Inferior parietal cortex (tissue), 1 donor: Measurements from ENCODE around the gene CCKAR.

ENCODE experiments used
- DNase-seq: peaks from one replicate; pipeline ENCODE4 v3.0.0-alpha.2; 2016; ENCODE audit errors: extremely low spot score

CCKAR gene

GRCh38 chr4:26490960-26491284 lies 638 bp upstream of the CCKAR start:
- DNase-seq: no peak

DNA sequence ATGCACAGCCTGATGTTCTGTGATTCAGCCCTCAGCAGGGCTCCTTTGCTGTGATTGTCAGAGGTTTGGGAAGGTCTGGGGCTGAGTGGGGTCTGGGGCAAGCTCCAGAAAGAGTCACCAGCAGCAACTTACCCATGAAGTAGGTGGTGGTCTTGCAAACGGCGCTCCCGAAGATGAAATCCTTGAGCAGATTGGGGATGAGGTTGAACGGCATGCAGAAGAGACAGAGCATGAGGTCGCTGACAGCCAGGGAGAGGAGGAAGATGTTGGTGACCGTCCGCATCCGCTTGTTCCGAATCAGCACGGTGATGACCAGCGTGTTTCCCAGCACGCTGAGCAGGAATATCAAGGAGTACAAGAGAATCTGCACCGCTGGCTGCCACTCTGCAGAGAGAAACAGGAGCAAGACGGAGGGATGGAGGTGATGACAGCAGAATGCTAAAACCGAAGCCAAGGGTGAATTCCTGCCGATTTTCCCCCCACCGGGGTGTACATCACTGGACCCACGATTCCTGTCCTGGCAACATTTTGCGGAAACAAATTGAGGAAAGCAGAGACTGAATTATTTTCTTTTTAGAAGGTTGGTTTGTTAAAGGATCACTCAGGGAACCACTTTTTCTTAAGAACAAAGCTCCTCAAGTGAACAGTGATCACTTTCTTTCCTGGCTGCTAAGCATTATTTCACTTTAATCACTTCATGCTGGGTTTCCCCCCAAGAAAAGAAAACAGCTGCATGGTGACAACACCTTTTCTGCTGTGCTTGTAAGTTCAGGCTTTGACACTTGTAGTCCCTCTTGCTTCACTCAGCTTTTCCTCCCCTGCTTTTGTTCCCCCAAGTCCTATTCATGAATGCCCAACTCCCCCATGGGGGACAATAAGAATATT lies 941 bp downstream of the CCKAR start:
- DNase-seq: no peak

- no peak for DNase-seq
These were observed 4.6 kb downstream of the CCKAR start for GRCh38 chr4:26485684-26486083.

- no peak for DNase-seq
These were observed 5.8 kb downstream of the CCKAR start for GRCh38 chr4:26484516-26484915.

DNA sequence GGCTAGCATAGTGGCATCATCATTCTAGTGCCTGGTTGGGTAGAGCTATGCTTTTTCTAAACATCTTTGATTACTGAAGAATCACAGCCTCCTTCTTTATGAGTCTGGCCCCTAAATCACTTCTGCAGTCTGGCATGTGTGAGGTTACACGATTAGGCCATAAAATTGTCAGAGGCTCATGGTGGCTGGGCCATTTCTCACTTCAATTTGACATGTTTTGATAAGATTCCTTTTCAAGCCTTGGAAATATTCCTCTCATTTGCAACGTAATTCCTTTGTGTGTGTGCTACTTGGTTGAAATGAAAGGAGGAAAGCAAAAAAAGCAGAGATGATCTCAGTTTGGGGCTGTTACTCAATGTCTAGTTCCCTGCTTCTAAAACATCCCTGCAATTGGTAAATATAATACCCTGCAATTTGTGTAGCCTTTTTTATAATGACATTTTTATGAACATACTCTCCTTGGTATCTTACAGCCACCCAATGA lies 6.2 kb downstream of the CCKAR start:
- no peak for DNase-seq

GRCh38 chr4:26482508-26483462 lies 7.5 kb downstream of the CCKAR start:
- DNase-seq: no peak

GRCh38 chr4:26478330-26478729 lies 12.0 kb downstream of the CCKAR start:
- no peak for DNase-seq

DNA sequence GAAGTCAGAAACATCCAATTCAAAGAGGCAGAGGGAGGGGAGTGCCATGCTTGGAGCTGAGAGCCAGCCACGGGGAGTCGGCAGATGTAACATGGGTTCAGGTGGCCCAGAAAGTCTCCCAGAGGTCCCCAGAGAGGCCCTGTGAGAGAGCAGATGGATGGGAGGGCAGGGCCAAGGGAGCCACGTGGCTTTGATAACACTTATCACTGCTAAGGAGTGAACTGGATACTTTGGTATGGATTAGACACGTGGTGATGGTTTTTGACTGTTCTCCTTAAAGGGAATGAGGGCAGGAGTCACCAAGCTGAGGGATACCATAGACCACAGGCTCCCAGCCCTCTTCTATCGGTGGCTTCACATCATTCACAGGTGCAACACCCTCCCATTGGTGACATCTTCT lies 13.7 kb downstream of the CCKAR start:
- DNase-seq: no peak

DNA sequence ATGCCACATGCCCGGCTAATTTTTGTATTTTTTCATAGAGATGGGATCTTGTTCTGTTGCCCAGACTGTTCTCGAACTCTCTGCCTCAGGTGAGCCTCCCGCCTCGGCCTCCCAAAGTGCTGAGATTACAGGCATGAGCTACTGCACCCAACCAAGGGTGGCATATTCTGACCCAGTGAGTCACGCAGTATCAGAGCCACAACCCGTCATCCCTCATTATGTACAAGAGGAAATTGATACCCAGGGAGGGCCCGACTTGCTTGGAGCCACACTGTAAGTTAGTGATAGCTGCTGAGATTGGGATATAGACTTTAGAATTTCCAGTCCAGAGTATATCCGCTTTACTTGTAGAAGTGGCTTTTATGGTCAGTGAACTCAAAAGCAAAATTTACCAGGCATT lies 14.6 kb downstream of the CCKAR start:
- DNase-seq: no peak

DNA sequence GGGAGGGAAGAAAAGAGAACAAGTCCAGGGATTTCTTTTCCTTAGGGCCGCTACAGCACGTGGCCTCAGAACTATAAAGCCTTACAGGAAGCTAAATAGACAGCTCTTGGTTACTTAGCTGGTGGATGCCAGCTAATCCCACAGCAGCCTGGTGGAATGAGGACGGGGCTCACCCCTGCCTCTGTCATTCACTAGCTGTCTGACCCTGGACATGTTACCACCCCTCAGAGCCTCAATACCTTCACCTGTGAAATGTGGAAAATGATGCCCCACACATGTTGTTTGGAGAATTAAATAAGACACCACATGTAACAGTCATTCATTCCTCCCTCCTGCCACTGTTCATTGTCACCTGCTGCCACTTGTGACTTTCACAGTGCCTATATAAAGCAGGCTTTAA lies 15.7 kb downstream of the CCKAR start:
- no peak for DNase-seq

DNA sequence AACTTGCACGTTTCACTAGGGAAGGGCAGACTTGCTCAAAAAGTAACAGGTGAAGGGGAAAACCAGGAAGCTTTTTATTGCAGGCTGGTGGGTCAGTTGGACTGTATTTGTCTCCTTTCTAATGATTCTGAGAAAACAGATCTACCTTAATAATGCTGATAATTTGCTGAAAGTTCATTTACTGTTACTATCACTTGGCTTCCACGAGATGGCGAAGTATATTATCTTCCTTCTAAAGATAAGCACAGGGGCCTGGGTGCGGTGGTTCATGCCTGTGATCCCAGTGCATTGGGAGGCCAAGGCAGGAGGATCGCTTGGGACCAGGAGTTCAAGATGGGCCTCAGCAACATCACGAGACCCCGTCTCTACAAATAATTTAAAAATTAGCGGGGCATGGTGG lies 16.4 kb downstream of the CCKAR start:
- DNase-seq: no peak

- DNase-seq: no peak
These were observed 18.4 kb downstream of the CCKAR start for GRCh38 chr4:26471890-26472289.

DNA sequence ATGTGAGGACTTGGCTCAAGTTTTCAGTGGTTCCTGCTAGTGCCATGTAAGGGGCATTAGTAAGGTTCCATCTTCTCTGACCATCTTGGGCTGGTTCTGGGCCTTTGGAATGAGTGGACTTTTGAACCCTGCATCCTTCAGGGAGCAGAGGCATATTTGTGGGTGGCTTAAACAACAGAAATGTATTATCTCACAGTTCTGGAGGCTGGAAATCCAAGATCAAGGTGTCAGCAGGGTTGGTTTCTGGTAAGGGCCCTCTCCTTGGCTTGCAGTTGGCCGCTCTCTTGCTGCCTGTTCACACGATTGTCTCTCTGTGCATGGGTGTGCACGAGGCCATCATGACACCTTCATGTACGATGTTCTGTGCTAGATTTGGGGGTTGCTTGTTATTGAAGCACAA lies 21.3 kb downstream of the CCKAR start:
- no peak for DNase-seq

GRCh38 chr4:26468283-26468949 lies 21.9 kb downstream of the CCKAR start:
- DNase-seq: no peak

GRCh38 chr4:26467724-26468123 lies 22.6 kb downstream of the CCKAR start:
- no peak for DNase-seq

GRCh38 chr4:26466578-26467270 lies 23.6 kb downstream of the CCKAR start:
- no peak for DNase-seq

GRCh38 chr4:26464420-26465095 lies 25.7 kb downstream of the CCKAR start:
- no peak for DNase-seq

DNA sequence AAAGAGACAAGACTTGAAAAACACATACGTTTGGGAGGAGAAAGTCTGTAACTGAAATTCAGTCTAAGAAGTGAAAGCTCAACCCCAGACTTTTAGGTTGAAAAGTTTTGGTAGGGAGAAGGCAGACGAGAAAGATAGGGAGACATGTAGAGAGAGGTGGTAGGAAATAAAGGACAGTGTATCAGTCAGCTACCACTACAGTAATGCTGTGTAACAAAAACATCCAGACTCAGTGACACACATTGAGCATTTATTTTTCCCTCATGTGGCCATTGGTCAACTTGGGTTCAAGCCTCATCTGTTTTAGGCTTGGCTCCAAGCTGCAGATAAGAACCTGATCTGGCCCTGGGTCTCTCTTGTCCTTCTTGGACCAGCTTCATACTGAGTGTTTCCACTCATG lies 26.9 kb downstream of the CCKAR start:
- no peak for DNase-seq

GRCh38 chr4:26462874-26463273 lies 27.4 kb downstream of the CCKAR start:
- no peak for DNase-seq

DNA sequence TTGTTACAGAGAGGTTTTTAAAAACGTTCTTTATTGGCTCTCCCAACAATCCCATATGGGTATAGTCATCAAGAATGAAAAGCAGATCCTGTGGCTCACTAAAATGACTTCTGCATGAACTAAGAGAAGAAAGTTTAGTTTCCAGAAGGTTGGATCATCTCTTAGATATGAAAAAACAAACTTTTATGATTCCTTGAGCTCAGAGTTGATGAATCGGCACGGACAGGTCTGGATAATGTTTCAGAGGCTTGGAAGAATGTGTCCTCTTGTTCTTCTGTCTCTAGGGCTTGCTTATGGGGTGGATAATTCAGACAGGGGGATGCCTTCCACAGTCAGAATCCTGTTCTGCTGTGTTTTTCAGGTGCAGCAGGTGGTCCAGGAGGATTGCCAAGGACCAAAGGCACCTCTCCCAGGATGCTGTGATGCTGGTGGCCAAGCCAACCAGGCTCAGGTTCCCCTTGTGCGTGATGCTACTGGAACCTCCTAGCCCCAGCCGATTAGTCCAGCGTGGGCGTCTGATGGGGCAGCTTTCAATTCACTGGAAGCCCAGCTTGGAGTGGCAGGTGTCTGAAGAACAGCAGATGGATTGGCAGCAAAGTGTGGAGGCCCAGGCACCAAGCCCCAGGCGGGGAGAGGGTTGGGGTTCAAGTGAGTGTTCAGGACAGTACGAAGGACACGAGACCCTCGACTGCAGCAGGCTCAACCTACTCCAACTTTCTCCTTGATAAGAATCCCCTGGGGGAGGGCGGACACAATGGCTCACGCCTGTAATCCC lies 30.3 kb downstream of the CCKAR start:
- DNase-seq: no peak
